Coronary artery (tissue), 2 donors: ENCODE measurements around the gene RPS5.
A peak's percentile ranks its signal among the peaks of the same experiment; 100 is the strongest.

Experiments
- DNase-seq: peaks from one replicate; pipeline ENCODE4 v3.0.0-alpha.2; 2017; ENCODE audit warnings: low spot score
- H3K27ac ChIP-seq, 2 donors: fragments of 200-600 bp; sonication (generic); one replicate each; pipeline ENCODE4 v1.5.1; 2016 to 2019
- H3K4me3 ChIP-seq: fragments of 200-600 bp; sonication (generic); 2 replicates; pipeline ENCODE4 v1.5.1; 2016; ENCODE audit warnings: mild to moderate bottlenecking, moderate library complexity
- CTCF ChIP-seq: fragments of 200-600 bp; sonication (generic); IDR thresholded peaks from one replicate; pipeline ENCODE4 v1.5.1; 2019; ENCODE audit warnings: antibody characterized with exemption

RPS5 gene

GRCh38 chr19:58392945-58393724 is 6.1 kb downstream of the RPS5 start:
- Histone ChIP-seq H3K4me3 (no peak overlapping the region), H3K27ac (no peak overlapping the region)
- no peak for DNase-seq
- no peak for TF ChIP-seq CTCF

- Histone ChIP-seq H3K4me3 (no peak overlapping the region), H3K27ac (no peak overlapping the region)
- TF ChIP-seq CTCF, result no peak
- no peak for DNase-seq
Observed at GRCh38 chr19:58393725-58394033, 6.6 kb downstream of the RPS5 start.

- no peak for TF ChIP-seq CTCF
- H3K4me3 ChIP-seq, result no peak overlapping the region
- H3K27ac ChIP-seq, result no peak overlapping the region
- no peak for DNase-seq
Observed at GRCh38 chr19:58394821-58395219, 7.8 kb downstream of the RPS5 start.

GRCh38 chr19:58395220-58395978 is 8.3 kb downstream of the RPS5 start, which contains the start of gene RNF225:
TSS of gene RNF225 (plus strand) at chr19:58395656. CDS start at chr19:58396090, 434 bp downstream.
- H3K4me3 ChIP-seq, result peak within 1 kb of the TSS; percentile 21
- TF ChIP-seq CTCF, result no peak
- no peak within 1 kb of the TSS for H3K27ac ChIP-seq
- no peak for DNase-seq

GRCh38 chr19:58395979-58396627 is 9.0 kb downstream of the RPS5 start:
- Histone ChIP-seq H3K27ac (no peak overlapping the region), H3K4me3 (peak overlapping the region; percentile 21)
- DNase-seq, result no peak
- TF ChIP-seq CTCF, result no peak

- Histone ChIP-seq H3K4me3 (no peak overlapping the region), H3K27ac (no peak overlapping the region)
- TF ChIP-seq CTCF, result no peak
- DNase-seq, result no peak
Observed at GRCh38 chr19:58396691-58397532, 9.8 kb downstream of the RPS5 start.
